Activated CD8-positive, alpha-beta T cell treated with anti-CD3 and anti-CD28 coated beads, Interleukin-2, amount 10 ng/mL, durations not matched to agents 7 days and 5 days (primary cell): ENCODE results near the gene TTLL7. TPM values are rescaled to one million over a fixed set of nuclear protein-coding genes. Genes with fewer than 3 reads are reported as not detected.

Source experiments
- ATAC-seq: fragments of 150-1000 bp; cut with Tn5 transposase; one replicate; pipeline ENCODE4 v1.10.0; 2021; ENCODE audit warnings: moderate library complexity
- CTCF ChIA-PET: fragments of 350-600 bp; sonication (Branson Sonifier 250); formaldehyde crosslinking; loops from one replicate; lab custom pipeline; 2021; ENCODE audit warnings: antibody characterized with exemption; lab: Charles Lee
- POLR2A ChIA-PET: fragments of 350-600 bp; sonication (Branson Sonifier 250); formaldehyde crosslinking; loops from one replicate; lab custom pipeline; 2021; ENCODE audit warnings: antibody characterized with exemption; lab: Charles Lee
- DNase-seq: peaks from one replicate; pipeline ENCODE4 v3.0.0-alpha.2; 2020
- H3K27ac Mint-ChIP-seq: one replicate; pipeline ENCODE4 v1.8.0; 2021; ENCODE audit warnings: mild to moderate bottlenecking, mixed read lengths
- H3K27me3 Mint-ChIP-seq: one replicate; pipeline ENCODE4 v1.8.0; 2021; ENCODE audit warnings: low read depth, mixed read lengths
- H3K36me3 Mint-ChIP-seq: one replicate; pipeline ENCODE4 v1.8.0; 2021; ENCODE audit warnings: low read depth, mixed read lengths
- H3K4me1 Mint-ChIP-seq: one replicate; pipeline ENCODE4 v1.8.0; 2021; ENCODE audit warnings: low read depth, mixed read lengths
- H3K4me3 Mint-ChIP-seq: one replicate; pipeline ENCODE4 v1.8.0; 2021; ENCODE audit warnings: mild to moderate bottlenecking, mixed read lengths
- H3K9me3 Mint-ChIP-seq: one replicate; pipeline ENCODE4 v1.8.0; 2022; ENCODE audit warnings: mixed read lengths; ENCODE audit not compliant: insufficient read depth
- total RNA-seq, 2 experiments: library from RNA; stranded (reverse); gene quantifications; one replicate each; pipeline ENCODE4 v1.2.3, GENCODE V29; 2021

The TTLL7 gene
- total RNA-seq, 2 experiments from 2014 or later: 1.1 to 2.1 TPM

GRCh38 chr1:83838573-83838972 lies 160.4 kb downstream of the TTLL7 start:
- CTCF ChIA-PET: no interaction called here

GRCh38 chr1:83836543-83836942 lies 162.4 kb downstream of the TTLL7 start:
- Mint-ChIP-seq H3K27ac (no peak overlapping the region), H3K27me3 (no peaks in the 10 kb centered on the region), H3K9me3 (no peaks in the 10 kb centered on the region), H3K4me3 (no peak overlapping the region), H3K36me3 (no peaks in the 10 kb centered on the region), H3K4me1 (no peaks in the 10 kb centered on the region)
- ATAC-seq (no peak), DNase-seq (no peak)
- ChIA-PET POLR2A (no interaction called here), CTCF (no interaction called here)

More at GRCh38 chr1:83838573-83838972, 160.4 kb downstream of the TTLL7 start:
- Mint-ChIP-seq H3K27ac (no peak overlapping the region), H3K27me3 (no peaks in the 10 kb centered on the region), H3K4me3 (no peak overlapping the region), H3K36me3 (no peaks in the 10 kb centered on the region), H3K9me3 (no peaks in the 10 kb centered on the region), H3K4me1 (no peaks in the 10 kb centered on the region)
- POLR2A ChIA-PET: no interaction called here
- DNase-seq: no peak
- ATAC-seq: no peak

- Mint-ChIP-seq H3K4me1 (no peaks in the 10 kb centered on the region), H3K9me3 (no peaks in the 10 kb centered on the region), H3K36me3 (no peaks in the 10 kb centered on the region), H3K27ac (no peak overlapping the region), H3K4me3 (no peak overlapping the region), H3K27me3 (no peaks in the 10 kb centered on the region)
- POLR2A ChIA-PET: no interaction called here
- no peak for DNase-seq
- ATAC-seq: no peak
- CTCF ChIA-PET: no interaction called here
Observed at GRCh38 chr1:83834621-83835264, 164.2 kb downstream of the TTLL7 start.

GRCh38 chr1:83832194-83832593 lies 166.7 kb downstream of the TTLL7 start:
- H3K4me1 Mint-ChIP-seq: no peaks in the 10 kb centered on the region

GRCh38 chr1:83829106-83829505 lies 169.8 kb downstream of the TTLL7 start:
- no peak for ATAC-seq
- H3K4me3 Mint-ChIP-seq: no peak overlapping the region
- no peaks in the 10 kb centered on the region for H3K9me3 Mint-ChIP-seq
- no peaks in the 10 kb centered on the region for H3K36me3 Mint-ChIP-seq
- ChIA-PET CTCF (no interaction called here), POLR2A (no interaction called here)
- DNase-seq: no peak
- no peaks in the 10 kb centered on the region for H3K27me3 Mint-ChIP-seq
- no peak overlapping the region for H3K27ac Mint-ChIP-seq
- no peaks in the 10 kb centered on the region for H3K4me1 Mint-ChIP-seq

More at GRCh38 chr1:83832194-83832593, 166.7 kb downstream of the TTLL7 start:
- POLR2A ChIA-PET: no interaction called here
- H3K27ac Mint-ChIP-seq: no peak overlapping the region
- H3K36me3 Mint-ChIP-seq: no peaks in the 10 kb centered on the region
- DNase-seq (no peak), ATAC-seq (no peak)
- no peaks in the 10 kb centered on the region for H3K9me3 Mint-ChIP-seq
- H3K27me3 Mint-ChIP-seq: no peaks in the 10 kb centered on the region
- H3K4me3 Mint-ChIP-seq: no peak overlapping the region
- CTCF ChIA-PET: no interaction called here

GRCh38 chr1:83828456-83828855 lies 170.5 kb downstream of the TTLL7 start:
- H3K4me1 Mint-ChIP-seq: no peaks in the 10 kb centered on the region
- no peak overlapping the region for H3K4me3 Mint-ChIP-seq
- no peaks in the 10 kb centered on the region for H3K9me3 Mint-ChIP-seq
- H3K27me3 Mint-ChIP-seq: no peaks in the 10 kb centered on the region
- no peaks in the 10 kb centered on the region for H3K36me3 Mint-ChIP-seq
- DNase-seq (no peak), ATAC-seq (no peak)
- POLR2A ChIA-PET: no interaction called here
- H3K27ac Mint-ChIP-seq: no peak overlapping the region
- CTCF ChIA-PET: no interaction called here

- no peaks in the 10 kb centered on the region for H3K9me3 Mint-ChIP-seq
- CTCF ChIA-PET: no interaction called here
- POLR2A ChIA-PET: no interaction called here
- no peaks in the 10 kb centered on the region for H3K27me3 Mint-ChIP-seq
- no peaks in the 10 kb centered on the region for H3K36me3 Mint-ChIP-seq
- H3K27ac Mint-ChIP-seq: no peak overlapping the region
- no peak for DNase-seq
- H3K4me3 Mint-ChIP-seq: no peak overlapping the region
- no peaks in the 10 kb centered on the region for H3K4me1 Mint-ChIP-seq
- ATAC-seq: no peak
Observed at GRCh38 chr1:83827741-83828140, 171.2 kb downstream of the TTLL7 start.

- Mint-ChIP-seq H3K36me3 (no peaks in the 10 kb centered on the region), H3K27ac (no peak overlapping the region), H3K9me3 (no peaks in the 10 kb centered on the region), H3K4me1 (no peaks in the 10 kb centered on the region), H3K4me3 (no peak overlapping the region), H3K27me3 (no peaks in the 10 kb centered on the region)
- DNase-seq (no peak), ATAC-seq (no peak)
- ChIA-PET POLR2A (no interaction called here), CTCF (no interaction called here)
Observed at GRCh38 chr1:83822208-83822607, 176.7 kb downstream of the TTLL7 start.

- CTCF ChIA-PET: no interaction called here
- no peaks in the 10 kb centered on the region for H3K36me3 Mint-ChIP-seq
- POLR2A ChIA-PET: no interaction called here
Observed at GRCh38 chr1:83819436-83819835, 179.5 kb downstream of the TTLL7 start.

GRCh38 chr1:83818916-83819315 lies 180.0 kb downstream of the TTLL7 start:
- ATAC-seq (no peak), DNase-seq (no peak)
- ChIA-PET POLR2A (no interaction called here), CTCF (no interaction called here)
- no peaks in the 10 kb centered on the region for H3K27me3 Mint-ChIP-seq
- H3K4me1 Mint-ChIP-seq: no peaks in the 10 kb centered on the region
- H3K9me3 Mint-ChIP-seq: no peaks in the 10 kb centered on the region
- no peak overlapping the region for H3K27ac Mint-ChIP-seq
- H3K36me3 Mint-ChIP-seq: no peaks in the 10 kb centered on the region
- no peak overlapping the region for H3K4me3 Mint-ChIP-seq

More at GRCh38 chr1:83819436-83819835, 179.5 kb downstream of the TTLL7 start:
- ATAC-seq (no peak), DNase-seq (no peak)
- no peak overlapping the region for H3K27ac Mint-ChIP-seq
- no peaks in the 10 kb centered on the region for H3K9me3 Mint-ChIP-seq
- H3K27me3 Mint-ChIP-seq: no peaks in the 10 kb centered on the region
- H3K4me1 Mint-ChIP-seq: no peaks in the 10 kb centered on the region
- H3K4me3 Mint-ChIP-seq: no peak overlapping the region

GRCh38 chr1:83816836-83817235 lies 182.1 kb downstream of the TTLL7 start:
- Mint-ChIP-seq H3K27me3 (no peaks in the 10 kb centered on the region), H3K27ac (no peak overlapping the region), H3K4me3 (no peak overlapping the region), H3K4me1 (no peaks in the 10 kb centered on the region), H3K9me3 (no peaks in the 10 kb centered on the region), H3K36me3 (no peaks in the 10 kb centered on the region)
- DNase-seq (no peak), ATAC-seq (no peak)
- ChIA-PET POLR2A (no interaction called here), CTCF (interaction anchor here (0.6 kb wide), 1 partner anchor 960 kb away, joined by 3 read pairs; no protein-coding TSS in a partner anchor)

GRCh38 chr1:83815330-83815729 lies 183.6 kb downstream of the TTLL7 start:
- no peak overlapping the region for H3K27ac Mint-ChIP-seq
- no peak for DNase-seq
- no peaks in the 10 kb centered on the region for H3K27me3 Mint-ChIP-seq
- H3K4me3 Mint-ChIP-seq: no peak overlapping the region
- ChIA-PET POLR2A (no interaction called here), CTCF (no interaction called here)
- no peaks in the 10 kb centered on the region for H3K9me3 Mint-ChIP-seq
- no peaks in the 10 kb centered on the region for H3K4me1 Mint-ChIP-seq
- no peak for ATAC-seq
- no peaks in the 10 kb centered on the region for H3K36me3 Mint-ChIP-seq
